Measurements from ENCODE around the gene ATF7IP.
"Not testable (repeated sequence)": the region's sequence is repeated elsewhere in the genome, so short reads cannot be mapped to it uniquely, and the experiment has no call there.

ATF7IP gene

GRCh38 chr12:14327711-14328110 lies 37.8 kb upstream of the ATF7IP start:
- no peak for TF ChIP-seq ZFP3 (CRISPR knock-in tag; IDR thresholded peaks at IDR 0.05)
- no peak for ATAC-seq

GRCh38 chr12:14332482-14332881 lies 33.0 kb upstream of the ATF7IP start:
- TF ChIP-seq ZC3H10 (CRISPR knock-in tag; IDR thresholded peaks at IDR 0.05) = no peak
- ATAC-seq = no peak

GRCh38 chr12:14340371-14340770 lies 25.1 kb upstream of the ATF7IP start:
- no peak for ATAC-seq
- no peak for TF ChIP-seq OSR1 (CRISPR knock-in tag; IDR thresholded peaks at IDR 0.05)
- TF ChIP-seq POU6F1 (CRISPR knock-in tag; IDR thresholded peaks at IDR 0.05; ENCODE audit: borderline replicate concordance, low read depth) = no peak
- no peak for TF ChIP-seq GLIS3 (CRISPR knock-in tag; IDR thresholded peaks at IDR 0.05)
- no peak for TF ChIP-seq PATZ1 (CRISPR knock-in tag; IDR thresholded peaks at IDR 0.05; ENCODE audit: borderline replicate concordance)
- TF ChIP-seq ISL1 (CRISPR knock-in tag; IDR thresholded peaks at IDR 0.05) = no peak
- no peak for TF ChIP-seq RARB (CRISPR knock-in tag; IDR thresholded peaks at IDR 0.05)
- TF ChIP-seq ARNTL (CRISPR knock-in tag; IDR thresholded peaks at IDR 0.05; ENCODE audit: borderline replicate concordance, low read depth) = no peak
- TF ChIP-seq CSRNP3 (CRISPR knock-in tag; IDR thresholded peaks at IDR 0.05) = no peak
- no peak for TF ChIP-seq ZNF565 (CRISPR knock-in tag; conservative IDR thresholded peaks at IDR 0.05; ENCODE audit: low read depth)
- no peak for TF ChIP-seq ZFP3 (CRISPR knock-in tag; IDR thresholded peaks at IDR 0.05)
- no peak for TF ChIP-seq CREB5 (CRISPR knock-in tag; IDR thresholded peaks at IDR 0.05; ENCODE audit: low read depth)
- TF ChIP-seq ZFP30 (CRISPR knock-in tag; IDR thresholded peaks at IDR 0.05) = no peak
- TF ChIP-seq TSHZ2 (CRISPR knock-in tag; IDR thresholded peaks at IDR 0.05) = no peak
- no peak for TF ChIP-seq ZC3H10 (CRISPR knock-in tag; IDR thresholded peaks at IDR 0.05)
- no peak for TF ChIP-seq SNAI2 (CRISPR knock-in tag; IDR thresholded peaks at IDR 0.05)
- TF ChIP-seq ZNF70 (CRISPR knock-in tag; IDR thresholded peaks at IDR 0.05) = no peak
- TF ChIP-seq PPARA (CRISPR knock-in tag; IDR thresholded peaks at IDR 0.05; ENCODE audit: borderline replicate concordance) = no peak
- no peak for TF ChIP-seq CSDC2 (CRISPR knock-in tag; IDR thresholded peaks at IDR 0.05)
- TF ChIP-seq BACH2 (CRISPR knock-in tag; IDR thresholded peaks at IDR 0.05; ENCODE audit: borderline replicate concordance) = no peak

- ATAC-seq = not testable (repeated sequence)
These were observed 14.0 kb upstream of the ATF7IP start for GRCh38 chr12:14351524-14351923.

- ATAC-seq = not testable (repeated sequence)
These were observed 13.4 kb upstream of the ATF7IP start for GRCh38 chr12:14352066-14352465.

- not testable (repeated sequence) for ATAC-seq
These were observed 10.8 kb upstream of the ATF7IP start for GRCh38 chr12:14354665-14355064.

Measured in SK-N-SH treated with all-trans-retinoic acid at 6 μM for 48 hours (cell line).